Activated CD8-positive, alpha-beta T cell treated with anti-CD3 and anti-CD28 coated beads for 36 hours (primary cell): Measurements from ENCODE around the gene GNA14. TPM values are rescaled to one million over a fixed set of nuclear protein-coding genes. Genes with fewer than 3 reads are reported as not detected.

Source experiments
- ATAC-seq: fragments of 200-7000 bp; cut with Tn5 transposase; one replicate; pipeline ENCODE4 v1.10.0; 2021; ENCODE audit warnings: mild to moderate bottlenecking, moderate library complexity
- CTCF ChIA-PET: fragments of 350-600 bp; sonication (Branson Sonifier 250); formaldehyde crosslinking; loops from one replicate; lab custom pipeline; 2021; ENCODE audit warnings: antibody characterized with exemption; lab: Charles Lee
- POLR2A ChIA-PET: fragments of 350-600 bp; sonication (Branson Sonifier 250); formaldehyde crosslinking; loops from one replicate; lab custom pipeline; 2021; ENCODE audit warnings: antibody characterized with exemption; lab: Charles Lee
- DNase-seq: peaks from one replicate; pipeline ENCODE4 v3.0.0-alpha.2; 2020
- H3K27ac Mint-ChIP-seq: one replicate; pipeline ENCODE4 v1.8.0; 2021; ENCODE audit warnings: mild to moderate bottlenecking, mixed read lengths
- H3K27me3 Mint-ChIP-seq: one replicate; pipeline ENCODE4 v1.8.0; 2021; ENCODE audit warnings: mixed read lengths
- H3K36me3 Mint-ChIP-seq: one replicate; pipeline ENCODE4 v1.8.0; 2021; ENCODE audit warnings: low read depth, mixed read lengths
- H3K4me1 Mint-ChIP-seq: one replicate; pipeline ENCODE4 v1.8.0; 2021; ENCODE audit warnings: low read depth, mixed read lengths
- H3K4me3 Mint-ChIP-seq: one replicate; pipeline ENCODE4 v1.8.0; 2021; ENCODE audit warnings: mild to moderate bottlenecking, moderate library complexity, mixed read lengths
- H3K9me3 Mint-ChIP-seq: one replicate; pipeline ENCODE4 v1.8.0; 2021; ENCODE audit warnings: mixed read lengths
- intact Hi-C: fragments of 100-400 bp; cut with micrococcal nuclease; formaldehyde crosslinking; loops from one replicate; pipeline ENCODE4 v1.10.0; 2022
- total RNA-seq, 2 experiments: library from RNA; stranded (reverse); gene quantifications; one replicate each; pipeline ENCODE4 v1.2.3, GENCODE V29; 2021
- TF ChIP-seq, protein P1 (sequence below): fragments of 200-600 bp; IDR thresholded peaks from one replicate; pipeline ENCODE4 v1.8.0; 2022; ENCODE audit warnings: antibody characterized with exemption, mild to moderate bottlenecking

GNA14 gene
- total RNA-seq, 2 experiments from 2014 or later: not detected

GRCh38 chr9:77602852-77603251 is 45.3 kb downstream of the GNA14 start:
- intact Hi-C loops: no loop called here
- Mint-ChIP-seq H3K9me3 (no peaks in the 10 kb centered on the region), H3K27me3 (peaks cover 1% of the 10 kb centered on the region), H3K36me3 (no peaks in the 10 kb centered on the region), H3K4me3 (no peak overlapping the region), H3K4me1 (no peaks in the 10 kb centered on the region), H3K27ac (no peak overlapping the region)
- DNase-seq: no peak
- TF ChIP-seq, protein P1, sequence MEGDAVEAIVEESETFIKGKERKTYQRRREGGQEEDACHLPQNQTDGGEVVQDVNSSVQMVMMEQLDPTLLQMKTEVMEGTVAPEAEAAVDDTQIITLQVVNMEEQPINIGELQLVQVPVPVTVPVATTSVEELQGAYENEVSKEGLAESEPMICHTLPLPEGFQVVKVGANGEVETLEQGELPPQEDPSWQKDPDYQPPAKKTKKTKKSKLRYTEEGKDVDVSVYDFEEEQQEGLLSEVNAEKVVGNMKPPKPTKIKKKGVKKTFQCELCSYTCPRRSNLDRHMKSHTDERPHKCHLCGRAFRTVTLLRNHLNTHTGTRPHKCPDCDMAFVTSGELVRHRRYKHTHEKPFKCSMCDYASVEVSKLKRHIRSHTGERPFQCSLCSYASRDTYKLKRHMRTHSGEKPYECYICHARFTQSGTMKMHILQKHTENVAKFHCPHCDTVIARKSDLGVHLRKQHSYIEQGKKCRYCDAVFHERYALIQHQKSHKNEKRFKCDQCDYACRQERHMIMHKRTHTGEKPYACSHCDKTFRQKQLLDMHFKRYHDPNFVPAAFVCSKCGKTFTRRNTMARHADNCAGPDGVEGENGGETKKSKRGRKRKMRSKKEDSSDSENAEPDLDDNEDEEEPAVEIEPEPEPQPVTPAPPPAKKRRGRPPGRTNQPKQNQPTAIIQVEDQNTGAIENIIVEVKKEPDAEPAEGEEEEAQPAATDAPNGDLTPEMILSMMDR: no peak
- ChIA-PET CTCF (no interaction called here), POLR2A (no interaction called here)
- no peak for ATAC-seq

DNA sequence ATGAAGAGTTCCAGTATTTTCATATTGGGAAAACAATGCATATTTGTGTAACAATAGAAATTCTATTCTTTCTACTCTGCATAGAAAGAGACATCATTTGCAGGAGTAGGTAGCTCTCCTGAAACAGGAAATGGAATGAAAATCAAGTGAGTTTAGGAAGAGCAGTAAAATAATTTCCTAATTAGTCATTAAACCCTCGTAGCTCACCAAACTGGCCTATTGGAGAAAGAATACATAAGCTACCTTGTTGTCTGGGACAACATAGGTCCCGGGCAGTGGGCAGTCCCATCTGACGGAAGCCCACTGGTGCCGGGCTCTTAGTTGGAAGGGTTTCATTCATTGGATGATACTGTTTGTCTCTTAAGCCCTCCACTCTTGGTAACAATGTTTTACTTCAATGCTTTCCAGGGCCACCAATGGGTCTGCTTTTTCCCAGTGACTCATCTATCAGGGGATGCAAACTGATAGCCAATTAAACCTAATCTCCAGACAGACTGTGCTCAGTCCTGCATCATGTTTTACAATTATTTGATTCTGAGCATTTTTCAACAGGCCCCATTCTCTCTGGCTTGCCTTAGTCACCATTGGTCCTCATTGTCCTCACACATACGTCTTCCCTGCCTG is 46.5 kb downstream of the GNA14 start:
- H3K27ac Mint-ChIP-seq: no peak overlapping the region
- ATAC-seq (no peak), DNase-seq (no peak)
- H3K4me3 Mint-ChIP-seq: no peak overlapping the region
- no peaks in the 10 kb centered on the region for H3K9me3 Mint-ChIP-seq
- intact Hi-C loops: no loop called here
- H3K4me1 Mint-ChIP-seq: no peaks in the 10 kb centered on the region
- TF ChIP-seq, protein P1: no peak
- no peaks in the 10 kb centered on the region for H3K36me3 Mint-ChIP-seq
- CTCF ChIA-PET: no interaction called here
- H3K27me3 Mint-ChIP-seq: peaks cover 1% of the 10 kb centered on the region
- POLR2A ChIA-PET: no interaction called here

DNA sequence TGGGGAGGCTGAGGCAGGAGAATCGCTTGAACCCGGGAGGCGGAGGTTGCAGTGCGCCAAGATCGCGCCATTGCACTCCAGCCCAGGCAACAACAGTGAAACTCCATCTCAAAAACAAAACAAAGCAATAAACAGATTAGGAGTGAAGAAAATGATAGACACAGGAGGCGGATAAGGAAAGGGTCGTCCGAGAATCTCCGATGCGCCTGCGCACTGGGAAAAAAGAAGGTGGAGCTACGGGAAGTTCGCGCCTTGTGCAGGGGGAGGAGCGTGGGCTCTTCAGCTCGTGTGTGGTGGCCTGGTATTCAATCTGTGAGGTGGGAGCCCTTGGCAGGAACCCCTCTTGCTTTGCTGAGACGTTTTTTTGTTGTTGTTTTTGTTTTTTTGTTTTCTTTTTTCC is 47.3 kb downstream of the GNA14 start:
- no peak for DNase-seq
- intact Hi-C loops: no loop called here
- POLR2A ChIA-PET: no interaction called here

GRCh38 chr9:77599492-77599891 is 48.6 kb downstream of the GNA14 start:
- H3K27ac Mint-ChIP-seq: no peak overlapping the region
- CTCF ChIA-PET: interaction anchor here (0.9 kb wide), 1 partner anchor 12 kb away, joined by 3 read pairs; no protein-coding TSS in a partner anchor
- TF ChIP-seq, protein P1: no peak
- DNase-seq: no peak
- peaks cover 1% of the 10 kb centered on the region for H3K27me3 Mint-ChIP-seq
- POLR2A ChIA-PET: no interaction called here
- no peak overlapping the region for H3K4me3 Mint-ChIP-seq
- H3K9me3 Mint-ChIP-seq: no peaks in the 10 kb centered on the region
- no peak for ATAC-seq
- intact Hi-C loops: no loop called here
- no peaks in the 10 kb centered on the region for H3K36me3 Mint-ChIP-seq
- peaks cover 12% of the 10 kb centered on the region for H3K4me1 Mint-ChIP-seq

More for the DNA sequence above, 47.3 kb downstream of the GNA14 start:
- Mint-ChIP-seq H3K4me3 (no peak overlapping the region), H3K27ac (no peak overlapping the region), H3K9me3 (no peaks in the 10 kb centered on the region), H3K4me1 (peaks cover 1% of the 10 kb centered on the region), H3K36me3 (no peaks in the 10 kb centered on the region), H3K27me3 (peaks cover 1% of the 10 kb centered on the region)
- ATAC-seq: no peak
- TF ChIP-seq, protein P1: no peak
- CTCF ChIA-PET: no interaction called here

DNA sequence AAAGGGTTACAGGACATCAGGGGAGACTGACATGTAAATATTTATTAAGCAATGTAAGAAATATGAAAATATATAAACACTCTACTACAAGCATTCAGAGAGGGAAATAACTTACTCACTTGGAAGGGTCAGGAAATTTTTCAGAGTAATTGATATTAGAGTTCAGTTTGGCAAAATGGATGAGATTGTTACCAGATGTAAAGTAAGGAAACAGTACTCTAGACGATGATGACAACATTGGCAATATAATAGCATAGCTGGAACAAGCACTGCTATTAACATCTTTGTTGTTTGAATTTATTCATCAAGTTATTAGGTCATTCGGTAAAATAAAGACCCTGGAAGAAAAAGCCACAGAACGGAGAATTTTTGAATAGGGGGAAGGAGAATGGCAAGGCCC is 49.1 kb downstream of the GNA14 start:
- POLR2A ChIA-PET: no interaction called here
- Mint-ChIP-seq H3K9me3 (no peaks in the 10 kb centered on the region), H3K27me3 (peaks cover 1% of the 10 kb centered on the region), H3K27ac (no peak overlapping the region), H3K36me3 (no peaks in the 10 kb centered on the region), H3K4me1 (peaks cover 12% of the 10 kb centered on the region), H3K4me3 (no peak overlapping the region)
- ATAC-seq (no peak), DNase-seq (no peak)
- CTCF ChIA-PET: interaction anchor here (0.9 kb wide), 1 partner anchor 12 kb away, joined by 3 read pairs; no protein-coding TSS in a partner anchor
- TF ChIP-seq, protein P1: no peak
- intact Hi-C loops: no loop called here
